GM13976 (cell line): ENCODE measurements around the gene TMEM69.

Experiments used
- DNase-seq: peaks from one replicate; pipeline ENCODE4 v3.0.0; 2012; ENCODE audit warnings: low spot score
- in situ Hi-C: fragments of 300-500 bp; cut with MboI; formaldehyde crosslinking; loops from one replicate; pipeline ENCODE4 v1.12.0; 2022; ENCODE audit warnings: low sequenced_read_pairs, mixed read lengths, inconsistent platforms; ENCODE audit not compliant: unreplicated experiment
- TF ChIP-seq, protein P1 (sequence below): IDR thresholded peaks from 2 replicates; pipeline ENCODE4 v1.5.1; 2012; ENCODE audit warnings: borderline replicate concordance, mild to moderate bottlenecking; ENCODE audit not compliant: insufficient read depth; ENCODE audit errors: extremely low read depth, missing control alignments, control extremely low read depth

Gene TMEM69

DNA sequence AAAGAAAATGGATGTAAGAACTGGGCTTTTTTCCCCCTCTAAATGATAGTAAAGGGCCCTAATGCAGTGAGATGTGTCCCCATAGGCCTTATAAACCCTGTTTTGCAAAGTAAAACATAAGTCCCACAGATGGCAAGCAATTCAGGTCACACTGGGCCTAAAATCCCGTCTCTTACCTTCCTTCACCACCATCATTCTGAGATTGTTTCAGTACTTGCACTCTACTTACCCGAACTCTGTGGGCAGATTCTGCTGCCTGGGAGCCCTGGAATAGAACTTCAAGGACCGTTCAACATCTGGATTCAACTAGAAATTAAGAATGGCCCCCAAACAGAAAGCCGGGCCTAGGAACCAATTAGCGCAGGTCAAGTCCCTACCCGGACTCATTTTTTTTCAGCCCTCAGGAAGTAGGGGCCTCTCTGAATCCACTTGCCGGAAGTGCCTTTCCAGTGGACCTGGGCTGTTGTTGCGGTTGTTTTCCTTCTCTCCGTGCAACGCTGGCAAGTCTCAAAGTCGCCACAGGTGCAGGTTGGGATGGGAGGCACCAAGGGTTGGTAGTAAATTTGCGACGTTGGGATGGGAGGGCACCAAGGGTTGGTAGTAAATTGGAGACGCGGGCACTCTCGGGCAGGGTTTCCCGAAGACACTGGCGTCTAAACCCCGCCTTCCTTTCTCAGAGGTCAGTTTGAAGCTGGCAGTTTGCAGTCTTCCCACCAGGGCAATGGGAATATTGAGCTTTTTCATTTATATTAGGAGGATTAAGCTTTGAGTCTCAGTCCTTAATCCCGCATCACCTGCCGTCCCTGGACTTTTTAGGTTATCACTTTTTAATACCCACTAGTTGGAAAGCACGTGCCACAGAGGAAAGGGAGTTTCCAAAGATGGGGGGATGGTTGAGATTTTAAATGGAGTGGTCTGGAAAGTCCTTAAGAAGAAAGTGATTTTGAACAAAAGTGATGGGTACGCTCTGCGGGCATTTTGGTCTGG is at the start of gene TMEM69:
Gene TMEM69, plus strand, starts transcription at position 428 of the 987 bp plus-strand sequence. CDS start 2,888 bp downstream, outside the sequence.
- in situ Hi-C loops, result no loop called here
- peak; percentile 79 for DNase-seq
- TF ChIP-seq, protein P1, sequence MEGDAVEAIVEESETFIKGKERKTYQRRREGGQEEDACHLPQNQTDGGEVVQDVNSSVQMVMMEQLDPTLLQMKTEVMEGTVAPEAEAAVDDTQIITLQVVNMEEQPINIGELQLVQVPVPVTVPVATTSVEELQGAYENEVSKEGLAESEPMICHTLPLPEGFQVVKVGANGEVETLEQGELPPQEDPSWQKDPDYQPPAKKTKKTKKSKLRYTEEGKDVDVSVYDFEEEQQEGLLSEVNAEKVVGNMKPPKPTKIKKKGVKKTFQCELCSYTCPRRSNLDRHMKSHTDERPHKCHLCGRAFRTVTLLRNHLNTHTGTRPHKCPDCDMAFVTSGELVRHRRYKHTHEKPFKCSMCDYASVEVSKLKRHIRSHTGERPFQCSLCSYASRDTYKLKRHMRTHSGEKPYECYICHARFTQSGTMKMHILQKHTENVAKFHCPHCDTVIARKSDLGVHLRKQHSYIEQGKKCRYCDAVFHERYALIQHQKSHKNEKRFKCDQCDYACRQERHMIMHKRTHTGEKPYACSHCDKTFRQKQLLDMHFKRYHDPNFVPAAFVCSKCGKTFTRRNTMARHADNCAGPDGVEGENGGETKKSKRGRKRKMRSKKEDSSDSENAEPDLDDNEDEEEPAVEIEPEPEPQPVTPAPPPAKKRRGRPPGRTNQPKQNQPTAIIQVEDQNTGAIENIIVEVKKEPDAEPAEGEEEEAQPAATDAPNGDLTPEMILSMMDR, result no peak

DNA sequence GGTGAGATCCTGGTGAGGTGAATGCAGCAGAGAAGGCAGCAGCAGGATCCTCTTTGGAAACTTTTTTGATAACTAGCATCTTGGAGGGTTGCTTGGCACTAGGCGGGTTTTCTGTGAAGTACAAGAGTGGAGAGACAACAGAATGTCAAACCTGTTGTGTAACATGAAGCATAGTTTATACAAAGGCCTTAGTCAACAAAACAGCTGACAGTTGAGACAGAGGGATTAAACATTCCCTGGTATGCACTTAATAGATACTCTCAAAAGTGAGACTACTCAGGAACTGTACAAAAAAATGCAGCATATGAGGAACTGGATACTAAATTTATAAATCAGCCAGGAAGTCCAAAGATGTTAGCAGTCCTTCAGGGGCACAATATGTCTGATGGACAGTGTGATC is 47.7 kb upstream of the TMEM69 start:
- in situ Hi-C loops, result no loop called here
- TF ChIP-seq, protein P1, result no peak
- no peak for DNase-seq

DNA sequence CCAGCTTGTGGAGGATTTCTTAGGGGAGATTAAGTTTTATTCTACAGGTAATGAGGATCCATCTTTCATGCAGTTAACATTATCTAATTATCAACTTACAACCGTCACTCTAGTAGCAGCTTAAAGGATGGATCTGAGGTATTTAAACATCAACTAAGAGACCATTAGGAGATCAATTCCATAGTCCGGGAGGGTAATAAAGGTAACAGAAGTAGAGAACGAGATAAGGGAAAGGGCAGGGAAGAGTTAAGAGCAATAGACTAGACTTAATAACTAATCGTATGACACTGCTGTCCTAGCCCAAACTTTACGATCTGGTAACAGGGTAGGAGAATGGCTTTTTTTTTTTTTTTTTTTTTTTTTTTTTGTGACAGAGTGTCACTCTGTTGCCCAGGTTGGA is 44.7 kb upstream of the TMEM69 start:
- in situ Hi-C loops, result no loop called here
- TF ChIP-seq, protein P1, result no peak
- DNase-seq, result no peak

DNA sequence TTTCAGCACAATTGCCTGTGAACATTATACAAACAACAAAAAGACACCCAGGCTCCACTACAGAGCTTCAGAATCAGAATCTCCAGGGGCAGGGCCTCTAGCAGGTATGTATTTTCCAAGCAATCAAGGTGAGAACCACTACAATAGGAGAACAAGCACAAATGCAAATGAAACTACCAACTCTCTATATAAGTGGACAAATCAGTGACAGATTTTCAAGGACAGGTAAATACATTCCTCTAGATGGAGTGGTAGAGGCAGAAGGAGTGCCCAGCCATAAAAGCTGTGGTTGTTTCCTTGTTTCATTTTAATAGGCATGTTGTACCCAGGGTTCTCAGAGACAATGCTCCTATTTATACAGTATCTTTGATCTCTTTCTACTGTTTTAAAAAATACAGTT is 44.0 kb upstream of the TMEM69 start:
- in situ Hi-C loops, result no loop called here

GRCh38 chr1:45644661-45645060 is 43.3 kb upstream of the TMEM69 start:
- DNase-seq, result no peak
- in situ Hi-C loops, result no loop called here
- TF ChIP-seq, protein P1, result no peak

More for the DNA sequence above, 44.0 kb upstream of the TMEM69 start:
- TF ChIP-seq, protein P1, result no peak
- DNase-seq, result no peak

- DNase-seq, result no peak
Observed at GRCh38 chr1:45647248-45648021, 40.5 kb upstream of the TMEM69 start.

More at GRCh38 chr1:45647248-45648021, 40.5 kb upstream of the TMEM69 start:
- in situ Hi-C loops, result no loop called here
- TF ChIP-seq, protein P1, result no peak
